HL-60 (cell line): ENCODE results near the gene CANT1.

Experiments used
- DNase-seq, 2 experiments: peaks; one replicate each; pipeline ENCODE4 v3.0.0-alpha.2; 2010 to 2020; ENCODE audit warnings: low read depth in 1 of 2, low spot score in 1 of 2
- H3K27ac ChIP-seq: fragments of 250-450 bp; sonication (Bioruptor Pico); replicated peaks from 2 replicates; pipeline ENCODE4 v1.5.1; 2020; ENCODE audit warnings: mild to moderate bottlenecking, moderate library complexity
- H3K27me3 ChIP-seq: fragments of 250-450 bp; sonication (Bioruptor Pico); 2 replicates; pipeline ENCODE4 v1.5.1; 2021; ENCODE audit warnings: mild to moderate bottlenecking, moderate library complexity; ENCODE audit not compliant: insufficient read depth, poor library complexity, severe bottlenecking
- H3K4me3 ChIP-seq: replicated peaks from 2 replicates; pipeline ENCODE4 v1.5.1; 2011; ENCODE audit warnings: mild to moderate bottlenecking, control low read depth, low read length; ENCODE audit not compliant: insufficient read depth
- CTCF ChIP-seq: IDR thresholded peaks from one replicate; pipeline ENCODE4 v1.5.1; 2011; ENCODE audit warnings: low read length, control low read depth, inconsistent platforms; ENCODE audit not compliant: insufficient read depth
- GABPA ChIP-seq: IDR thresholded peaks from 2 replicates; pipeline ENCODE4 v1.6.1; 2012; ENCODE audit warnings: low read depth
- POLR2AphosphoS5 ChIP-seq: IDR thresholded peaks from 2 replicates; pipeline ENCODE4 v1.6.1; 2012; ENCODE audit warnings: low read depth
- REST ChIP-seq: IDR thresholded peaks from 2 replicates; pipeline ENCODE4 v1.6.1; 2012; ENCODE audit warnings: low read depth; ENCODE audit not compliant: insufficient replicate concordance
- SPI1 ChIP-seq: IDR thresholded peaks from 2 replicates; pipeline ENCODE4 v1.6.1; 2012; ENCODE audit warnings: low read depth, mild to moderate bottlenecking, borderline replicate concordance

The CANT1 gene

DNA sequence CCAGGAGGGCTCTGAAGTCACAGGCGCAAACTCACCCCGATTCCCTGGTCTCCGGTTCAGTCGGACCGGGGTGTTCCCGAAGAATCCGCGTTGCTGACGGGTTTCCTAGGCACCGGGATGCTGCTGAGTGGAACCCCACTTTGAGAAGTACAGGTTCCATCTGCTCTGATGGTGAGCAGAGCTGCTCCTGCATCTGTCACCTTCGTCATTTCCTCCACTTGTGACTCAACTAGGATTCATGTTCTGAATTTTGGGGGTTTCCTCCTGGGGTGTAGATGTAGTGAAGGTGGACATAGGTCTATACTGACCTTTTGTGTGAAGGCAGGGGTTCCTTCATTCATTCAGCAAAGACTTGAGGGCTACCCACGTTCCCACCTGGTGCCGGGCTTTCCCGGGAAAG, 54.9 kb downstream of the CANT1 start:
- TF ChIP-seq SPI1 = no peak
- no peak for TF ChIP-seq GABPA
- TF ChIP-seq POLR2AphosphoS5 = no peak
- TF ChIP-seq CTCF = no peak
- no peak for TF ChIP-seq REST
- Histone ChIP-seq H3K4me3 (no peak overlapping the region), H3K27ac (no peak overlapping the region), H3K27me3 (no peaks in the 10 kb centered on the region)
- no peak for DNase-seq

- Histone ChIP-seq H3K27ac (no peak overlapping the region), H3K27me3 (no peaks in the 10 kb centered on the region), H3K4me3 (no peak overlapping the region)
- no peak for DNase-seq
- no peak for TF ChIP-seq POLR2AphosphoS5
- no peak for TF ChIP-seq CTCF
- no peak for TF ChIP-seq REST
- TF ChIP-seq SPI1 = no peak
- no peak for TF ChIP-seq GABPA
Measured at GRCh38 chr17:78953356-78954350, 55.9 kb downstream of the CANT1 start.

DNA sequence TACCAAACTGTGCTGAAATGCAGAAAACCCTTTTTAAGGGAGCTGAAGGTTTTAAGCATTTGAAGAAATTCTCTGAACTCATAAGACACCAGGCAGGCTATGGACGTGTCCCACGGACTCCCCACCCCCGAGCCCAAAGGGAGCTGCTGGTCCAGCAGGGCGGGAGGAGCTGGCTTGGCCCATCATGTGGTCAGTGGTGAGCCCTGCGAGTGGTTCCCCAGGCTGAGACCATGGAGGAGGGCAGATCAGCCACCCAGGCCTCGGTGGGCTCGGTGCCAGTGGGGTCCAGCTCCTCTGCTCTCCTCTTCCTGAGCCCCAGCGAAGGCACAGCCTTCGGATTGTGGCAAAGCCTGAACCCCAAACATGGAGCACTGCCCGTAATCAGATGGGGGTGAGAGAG, 56.9 kb downstream of the CANT1 start:
- Histone ChIP-seq H3K27me3 (no peaks in the 10 kb centered on the region), H3K4me3 (no peak overlapping the region), H3K27ac (no peak overlapping the region)
- DNase-seq = no peak
- TF ChIP-seq SPI1 (no peak), POLR2AphosphoS5 (no peak), GABPA (no peak), REST (no peak), CTCF (no peak)
